HL-60/S4 treated with phorbol 12-myristate 13-acetate at 8.2 ng/mL for 4 days and 3 days (cell line): ENCODE measurements around the gene VEGFC.

Source experiments
- in situ Hi-C: fragments of 300-500 bp; cut with MboI; formaldehyde crosslinking; loops from 2 replicates; pipeline ENCODE4 v1.15.0; 2022; ENCODE audit warnings: low sequenced_read_pairs

VEGFC gene

GRCh38 chr4:176799653-176800052 is 6.9 kb upstream of the VEGFC start:
- in situ Hi-C loops: no loop called here

- in situ Hi-C loops: no loop called here
Observed at GRCh38 chr4:176798540-176798939, 5.8 kb upstream of the VEGFC start.

GRCh38 chr4:176795441-176795840 is 2.7 kb upstream of the VEGFC start:
- in situ Hi-C loops: no loop called here

GRCh38 chr4:176794651-176795050 is 1.9 kb upstream of the VEGFC start:
- in situ Hi-C loops: no loop called here

- in situ Hi-C loops: no loop called here
Observed at GRCh38 chr4:176794151-176794550, 1.4 kb upstream of the VEGFC start.

- in situ Hi-C loops: no loop called here
Observed at GRCh38 chr4:176793060-176793605, 411 bp upstream of the VEGFC start.

GRCh38 chr4:176791591-176792325 is 964 bp downstream of the VEGFC start:
- in situ Hi-C loops: no loop called here

GRCh38 chr4:176790398-176790797 is 2.3 kb downstream of the VEGFC start:
- in situ Hi-C loops: no loop called here

GRCh38 chr4:176789955-176790354 is 2.8 kb downstream of the VEGFC start:
- in situ Hi-C loops: no loop called here

- in situ Hi-C loops: no loop called here
Observed at GRCh38 chr4:176788971-176789370, 3.8 kb downstream of the VEGFC start.

GRCh38 chr4:176788248-176788647 is 4.5 kb downstream of the VEGFC start:
- in situ Hi-C loops: no loop called here

GRCh38 chr4:176784816-176785215 is 7.9 kb downstream of the VEGFC start:
- in situ Hi-C loops: no loop called here

- in situ Hi-C loops: no loop called here
Observed at GRCh38 chr4:176782794-176783193, 9.9 kb downstream of the VEGFC start.

GRCh38 chr4:176782191-176782590 is 10.5 kb downstream of the VEGFC start:
- in situ Hi-C loops: no loop called here

- in situ Hi-C loops: no loop called here
Observed at GRCh38 chr4:176781739-176782100, 11.0 kb downstream of the VEGFC start.

GRCh38 chr4:176780995-176781738 is 11.6 kb downstream of the VEGFC start:
- in situ Hi-C loops: no loop called here

- in situ Hi-C loops: no loop called here
Observed at GRCh38 chr4:176779421-176779820, 13.3 kb downstream of the VEGFC start.

GRCh38 chr4:176778491-176778890 is 14.2 kb downstream of the VEGFC start:
- in situ Hi-C loops: no loop called here

GRCh38 chr4:176778063-176778462 is 14.7 kb downstream of the VEGFC start:
- in situ Hi-C loops: no loop called here

GRCh38 chr4:176775338-176775737 is 17.4 kb downstream of the VEGFC start:
- in situ Hi-C loops: no loop called here

GRCh38 chr4:176774852-176775251 is 17.9 kb downstream of the VEGFC start:
- in situ Hi-C loops: no loop called here

GRCh38 chr4:176769514-176769913 is 23.2 kb downstream of the VEGFC start:
- in situ Hi-C loops: no loop called here
